Stimulated activated CD4-positive, alpha-beta T cell treated with anti-CD3 and anti-CD28 coated beads, Interleukin-1b, Interleukin-23, amount 100 ng/mL, for 48 hours (primary cell): ENCODE results near the gene ERBB4.

Experiments
- DNase-seq: peaks from one replicate; pipeline ENCODE4 v3.0.0-alpha.2; 2020

The ERBB4 gene

DNA sequence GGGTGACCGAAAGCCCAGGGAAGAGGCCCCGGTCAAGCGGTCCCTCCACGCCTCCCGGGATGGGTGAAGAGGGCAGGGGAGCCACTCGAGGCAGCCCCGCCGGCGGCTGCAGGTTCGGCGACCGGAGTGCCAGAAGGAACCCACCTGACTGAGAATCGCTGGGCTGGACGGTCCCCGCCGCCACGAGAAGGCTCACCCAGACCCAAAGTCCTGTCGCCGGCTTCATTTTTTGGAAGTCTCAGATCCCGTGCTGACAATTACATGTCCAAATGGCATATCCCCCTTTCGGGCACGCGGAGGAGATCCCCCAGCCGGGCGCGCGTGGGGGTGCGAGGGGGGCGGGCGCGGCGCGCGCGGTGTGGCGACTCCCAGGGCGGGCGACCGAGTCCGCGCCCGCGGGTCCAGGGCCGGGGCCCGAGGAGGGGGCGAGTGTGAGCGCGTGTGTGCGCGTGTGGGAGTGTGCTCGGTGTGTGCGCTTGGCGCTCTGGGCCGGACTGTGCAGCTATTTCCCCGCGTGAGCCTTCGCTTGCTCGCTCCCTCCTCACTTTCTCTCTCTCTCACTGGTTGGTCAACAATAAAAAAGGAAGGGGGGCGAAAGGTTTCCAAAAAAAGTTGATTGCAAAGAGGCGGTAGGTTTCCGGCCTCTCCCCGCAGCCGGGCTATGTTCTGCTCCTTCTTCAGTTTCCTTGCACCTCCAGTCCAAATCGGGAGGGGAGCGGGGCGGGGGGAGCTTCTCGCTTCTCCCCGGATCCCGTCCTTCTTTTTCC is at the start of gene ERBB4:
TSS of gene ERBB4 (minus strand) at position 498 of the 767 bp plus-strand sequence. CDS start at position 226, 272 bp downstream.
- no peak for DNase-seq

DNA sequence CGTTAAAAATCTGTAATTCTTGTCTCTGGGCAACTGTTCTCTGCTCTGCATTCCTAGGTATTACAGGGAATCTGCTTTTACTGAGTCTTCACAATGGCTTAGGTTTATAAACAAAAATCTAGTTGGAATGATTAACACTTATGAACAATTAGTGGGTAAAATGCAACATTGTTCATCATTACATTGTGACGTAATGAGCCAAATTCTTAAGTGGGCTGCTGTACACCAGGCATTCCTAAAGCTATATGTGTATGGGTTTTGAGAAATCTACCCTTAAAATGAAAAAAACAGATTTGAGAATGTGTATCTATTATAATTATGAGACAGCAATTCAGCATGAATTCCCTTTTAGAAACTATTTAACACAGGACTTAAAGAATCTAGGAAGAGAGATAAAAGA is 41.5 kb upstream of the ERBB4 start:
- no peak for DNase-seq

DNA sequence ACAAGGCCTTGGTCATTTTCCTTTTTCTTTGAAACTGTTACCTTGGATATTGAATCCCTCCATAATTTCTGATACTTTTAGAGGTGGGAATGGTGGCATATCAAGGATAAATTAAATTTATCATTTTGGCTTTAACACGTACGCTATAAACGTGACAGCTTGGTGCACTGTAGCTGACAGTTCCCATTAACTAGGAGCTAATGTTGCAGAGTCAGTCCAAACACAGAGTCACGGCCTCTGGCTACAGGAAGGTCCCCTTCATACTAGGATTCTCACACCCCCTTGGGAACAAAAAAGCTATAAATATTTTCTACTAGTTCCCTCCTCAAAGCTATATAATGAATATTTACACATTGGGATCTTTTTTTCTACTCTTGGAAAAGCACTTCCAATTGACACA is 17.7 kb upstream of the ERBB4 start:
- no peak for DNase-seq

DNA sequence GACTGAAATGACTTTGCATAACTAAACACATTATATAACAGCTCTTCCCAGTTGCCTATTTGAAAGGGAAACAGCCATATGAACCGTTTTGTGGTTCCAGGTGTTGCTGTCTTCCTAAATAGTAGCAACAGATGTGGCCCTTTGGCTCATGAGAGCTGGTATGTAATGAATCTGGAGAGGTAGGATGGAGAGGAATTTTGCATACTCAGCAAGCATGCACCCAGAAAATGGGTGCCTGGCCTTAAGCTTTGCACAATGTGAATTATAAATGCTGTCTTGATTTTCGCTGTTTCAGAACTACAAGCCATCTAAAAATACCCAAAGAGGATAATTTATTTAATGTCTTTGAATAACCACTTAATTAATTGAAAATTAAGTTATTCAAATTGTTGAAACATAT is 15.6 kb upstream of the ERBB4 start:
- DNase-seq = no peak

DNA sequence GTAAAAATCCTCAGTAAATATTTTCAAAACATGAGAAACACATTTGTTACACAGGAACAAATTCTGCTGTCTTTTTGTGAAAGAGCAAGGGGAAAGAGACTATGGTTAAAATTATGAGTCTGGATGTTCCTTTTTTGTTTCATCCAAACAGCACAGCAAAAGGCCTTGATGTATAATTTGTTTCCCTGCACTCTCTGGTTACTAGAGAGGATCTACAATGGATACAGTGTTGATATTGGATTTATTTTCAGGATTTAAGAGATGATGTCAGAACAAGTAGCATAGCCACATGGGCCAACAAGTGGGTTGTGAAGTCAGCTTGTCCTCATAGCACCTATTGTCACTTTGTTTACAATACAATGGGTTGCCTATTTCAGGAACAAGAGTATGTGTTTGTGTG is 11.3 kb upstream of the ERBB4 start:
- DNase-seq = no peak

DNA sequence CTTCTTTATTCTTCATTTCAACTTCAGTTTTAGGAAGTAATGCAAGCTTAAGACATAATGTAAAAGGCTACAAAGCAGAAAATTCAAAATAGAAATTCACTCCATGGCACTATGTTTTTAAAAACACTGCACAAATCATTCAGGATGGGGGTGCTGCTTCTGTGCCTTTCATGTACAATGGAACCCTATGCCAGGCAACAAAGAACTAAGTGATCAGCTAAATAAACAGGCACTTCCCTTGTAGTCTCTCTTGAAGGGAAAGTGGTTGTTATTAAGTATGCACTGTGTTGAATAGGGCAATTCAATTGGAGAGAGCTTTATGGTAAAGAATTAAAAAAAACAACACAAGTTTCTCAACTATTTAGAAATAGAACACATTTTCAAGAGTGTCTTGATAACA is 10.9 kb upstream of the ERBB4 start:
- no peak for DNase-seq

DNA sequence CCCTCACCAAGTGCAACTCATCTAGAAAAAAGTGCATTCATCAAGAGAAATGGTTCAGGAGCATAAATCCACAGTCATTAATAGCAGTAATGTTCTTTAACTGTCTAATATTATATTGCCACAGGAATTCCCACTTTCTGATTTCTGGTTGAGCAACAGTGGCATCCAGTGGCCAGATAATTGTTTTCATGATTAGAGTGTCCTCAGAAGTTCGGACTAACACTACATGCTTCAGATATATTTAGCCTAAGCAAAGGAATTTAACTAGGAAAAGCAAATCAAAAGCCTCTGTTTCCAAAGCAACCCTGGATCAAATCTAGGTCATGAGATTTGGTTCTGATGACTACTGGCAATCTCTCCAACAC is 9.8 kb upstream of the ERBB4 start:
- DNase-seq = no peak

DNA sequence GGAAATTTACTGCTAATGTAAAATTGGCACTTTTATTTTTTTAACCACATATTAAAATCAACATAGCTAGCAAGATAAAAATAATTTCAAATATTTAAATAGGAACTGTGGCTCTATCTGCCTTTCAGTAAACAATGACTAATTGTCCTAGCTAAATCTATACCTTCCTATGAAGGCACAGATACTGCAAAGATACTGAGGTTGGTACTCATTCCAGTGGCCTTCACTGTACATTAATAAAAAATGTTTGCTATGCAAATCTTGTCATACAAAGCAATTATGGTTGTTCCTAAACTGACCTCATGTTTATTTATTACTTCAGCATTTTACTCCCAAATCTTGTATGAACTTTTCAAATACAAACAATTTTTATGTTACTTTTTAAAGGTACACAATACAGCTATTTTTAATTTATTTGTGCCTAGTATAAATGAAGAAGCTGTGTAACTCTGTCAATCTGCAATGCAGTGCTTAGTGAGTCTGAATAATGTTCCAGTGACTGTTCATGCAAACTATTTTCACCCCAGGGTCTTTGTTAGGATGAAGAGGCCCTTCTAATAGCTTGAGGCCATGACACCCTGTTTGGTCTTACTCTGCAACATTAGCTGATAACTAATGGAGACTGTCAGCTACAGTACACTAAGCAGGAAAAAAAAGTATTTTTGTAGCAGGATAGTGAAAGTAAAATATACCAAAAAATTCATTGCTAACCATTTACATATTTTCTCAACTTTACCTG is 9.3 kb upstream of the ERBB4 start:
- no peak for DNase-seq

DNA sequence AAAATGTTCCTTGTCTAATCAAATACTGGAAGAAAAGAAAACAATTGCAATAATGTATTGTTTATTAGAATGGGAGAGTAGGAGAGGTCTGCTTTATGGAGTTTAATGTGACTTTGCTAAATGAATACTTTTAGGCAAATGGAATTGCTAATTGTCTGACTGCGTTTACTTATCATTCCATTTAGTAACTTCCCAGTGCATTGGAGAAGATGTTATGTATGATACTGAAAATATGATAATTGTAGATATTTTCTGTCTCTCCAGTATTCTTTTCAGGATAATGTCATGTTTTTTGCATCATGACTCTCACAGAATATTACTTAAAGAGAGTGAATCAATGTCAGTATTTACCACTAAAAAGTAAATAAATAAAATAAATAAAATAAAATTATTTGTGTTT is 8.1 kb upstream of the ERBB4 start:
- DNase-seq = no peak

DNA sequence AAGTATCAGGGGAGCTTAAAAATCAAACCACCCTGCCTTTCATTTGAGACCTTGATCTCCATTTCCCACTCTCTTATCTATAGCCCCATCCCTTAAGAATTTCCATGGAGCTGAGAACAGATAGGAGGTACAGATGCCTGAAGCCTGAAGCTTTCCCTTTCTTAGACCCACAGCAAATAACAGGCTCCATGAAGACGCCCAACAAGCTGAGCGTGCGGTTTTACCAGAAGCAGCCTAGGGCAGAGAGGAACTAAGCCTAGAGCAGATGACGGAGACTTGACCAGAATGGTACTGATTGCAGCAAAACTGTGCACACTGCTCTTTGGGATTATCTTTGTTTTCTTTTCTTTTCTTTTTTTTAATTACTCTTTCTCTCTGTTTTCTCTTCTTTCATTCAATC is 1.7 kb upstream of the ERBB4 start:
- no peak for DNase-seq

DNA sequence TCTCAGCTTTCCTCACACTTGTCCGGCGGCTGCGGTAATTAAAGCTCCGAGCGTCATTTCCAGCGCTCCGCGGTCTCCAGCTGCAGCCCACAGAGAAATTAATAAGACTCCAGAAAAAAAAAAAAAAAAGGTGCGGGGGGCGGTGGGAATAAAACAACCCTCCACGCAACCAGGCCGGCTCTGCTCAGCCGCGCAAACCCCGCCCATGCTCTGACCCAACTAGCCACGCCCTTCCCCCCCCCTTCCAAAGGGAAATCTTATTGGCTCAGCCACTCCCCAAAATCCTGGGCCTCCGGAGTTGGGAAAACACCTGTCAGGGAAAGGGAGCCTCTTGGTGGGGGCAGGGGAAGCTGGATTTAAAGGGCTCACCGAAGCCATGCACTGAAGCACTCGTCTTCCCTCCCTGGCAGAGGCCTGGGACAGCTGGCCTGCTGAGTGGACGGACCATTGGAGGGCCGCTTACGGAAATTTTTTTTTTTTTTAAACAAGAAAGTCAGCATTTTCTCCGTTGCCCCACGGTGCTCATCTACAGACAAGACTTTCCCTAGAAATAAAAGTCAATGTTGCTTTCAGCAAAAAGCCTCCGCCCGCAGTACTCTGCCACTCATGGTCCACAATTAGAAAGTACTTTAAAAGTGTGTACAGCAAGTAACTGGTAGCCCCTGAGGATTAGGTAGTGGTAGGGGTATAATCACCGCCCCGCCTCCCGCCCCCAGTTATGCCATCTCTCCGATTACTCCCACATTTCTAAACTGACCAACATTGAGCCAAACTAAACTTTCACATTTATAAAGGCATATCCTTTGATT is 674 bp upstream of the ERBB4 start:
- DNase-seq = no peak

DNA sequence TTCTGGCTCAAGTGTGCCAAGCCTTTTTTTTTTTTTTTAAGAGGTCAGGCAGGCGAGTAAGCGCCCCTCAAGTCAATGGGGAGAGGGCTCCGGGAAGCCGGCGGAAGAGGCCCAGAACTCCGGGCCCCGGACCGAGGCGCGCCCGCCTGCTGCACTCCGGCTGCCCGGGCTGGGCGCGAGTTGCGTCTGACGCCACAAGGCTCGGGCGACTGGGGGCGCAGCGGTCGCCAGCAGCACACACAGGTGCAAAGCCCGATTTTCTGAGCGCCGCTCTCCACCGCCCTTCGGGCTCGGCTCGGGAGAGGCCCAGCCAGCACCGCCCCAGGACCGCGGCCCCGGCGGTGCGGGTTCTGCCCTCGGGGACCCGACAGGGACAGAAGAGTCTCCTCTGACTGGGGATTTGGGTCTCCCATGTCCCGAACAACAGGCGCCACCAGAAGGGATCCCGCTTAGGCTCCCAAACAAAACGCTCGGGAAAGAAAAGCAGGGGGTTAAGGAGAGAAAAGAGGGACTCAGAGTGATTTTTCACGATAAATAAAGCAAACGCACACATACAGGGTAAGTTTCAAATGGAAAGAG is 787 bp downstream of the ERBB4 start:
- DNase-seq = no peak

DNA sequence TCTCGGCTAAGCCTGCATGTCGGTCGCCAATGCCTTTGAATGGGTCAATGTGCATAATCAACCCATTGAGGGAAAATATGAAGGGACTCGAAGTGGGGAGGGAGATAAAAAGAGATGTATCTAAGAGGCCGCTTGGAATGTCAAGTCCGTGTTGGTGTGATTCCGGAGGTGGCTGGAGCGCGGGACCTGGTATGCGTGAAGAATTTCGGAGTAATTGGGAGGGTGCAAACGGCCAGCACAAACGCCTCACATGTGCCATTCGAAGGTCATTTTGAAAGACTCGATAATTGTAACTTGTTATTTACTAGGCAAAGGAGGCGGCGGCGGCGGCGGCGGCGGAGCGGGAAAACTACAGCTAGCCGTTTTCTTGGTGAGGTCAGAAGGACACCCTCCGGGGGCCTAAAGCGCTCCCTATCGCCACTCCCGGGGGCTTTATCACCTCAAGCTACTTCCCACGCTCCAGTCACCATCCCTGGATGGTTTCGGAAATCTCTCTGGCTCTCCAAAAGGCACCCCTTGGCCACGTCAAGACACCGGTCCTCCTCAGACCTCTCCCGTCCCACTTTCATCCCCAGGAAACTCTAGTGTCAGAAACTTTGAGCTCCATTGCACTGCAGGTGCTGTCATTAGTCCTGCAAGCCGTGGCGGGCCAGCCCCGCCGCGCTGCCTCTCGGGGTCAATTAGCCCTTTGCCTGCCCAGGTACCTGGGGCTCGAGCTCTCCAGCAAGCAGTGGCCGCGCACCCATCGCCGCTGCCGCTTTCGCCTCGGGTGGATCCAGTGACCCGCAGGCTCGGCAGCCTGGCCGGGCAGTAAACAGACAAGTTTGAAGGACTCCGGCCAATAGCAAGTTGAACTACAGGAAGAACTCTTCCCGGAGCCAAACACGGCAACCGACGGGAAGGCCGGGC is 1.5 kb downstream of the ERBB4 start:
- DNase-seq = no peak

DNA sequence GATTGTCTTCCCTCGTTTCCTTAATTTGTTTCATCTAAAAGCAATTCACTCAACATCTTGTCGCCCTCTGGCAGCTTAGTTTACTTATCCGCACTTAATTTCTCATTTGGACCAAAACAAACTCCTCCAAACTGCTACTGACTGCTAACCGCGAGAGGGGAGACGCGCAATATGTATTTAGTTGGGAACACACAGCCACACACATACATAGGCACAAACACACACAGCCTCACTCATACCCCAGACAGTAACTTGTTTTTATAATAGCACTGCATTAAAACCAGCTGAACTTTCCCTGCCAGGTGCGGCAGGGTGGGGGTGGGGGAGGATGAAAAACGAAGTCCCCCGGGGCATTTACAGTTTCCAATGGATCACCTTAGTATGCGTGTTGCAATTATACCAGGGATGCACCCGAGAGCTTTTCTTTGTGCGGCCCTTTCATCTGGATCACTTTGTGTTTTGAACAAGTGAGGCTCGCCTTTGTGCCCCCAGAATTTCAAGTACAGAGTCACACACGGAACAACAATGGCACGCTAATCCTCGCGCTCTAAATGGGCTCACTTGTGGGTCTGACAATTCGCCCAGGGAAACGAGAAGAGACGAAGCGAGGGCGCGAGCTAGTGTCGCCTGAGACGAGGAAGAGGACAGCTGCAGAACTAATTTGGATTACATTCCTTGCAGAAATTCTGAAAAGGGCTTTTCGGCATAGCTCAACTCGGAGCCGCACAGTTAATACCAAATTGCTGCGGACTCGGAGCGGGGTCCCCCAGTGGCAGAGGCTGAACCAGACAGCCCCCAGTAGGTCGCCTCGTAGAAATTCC is 2.4 kb downstream of the ERBB4 start:
- DNase-seq = no peak

DNA sequence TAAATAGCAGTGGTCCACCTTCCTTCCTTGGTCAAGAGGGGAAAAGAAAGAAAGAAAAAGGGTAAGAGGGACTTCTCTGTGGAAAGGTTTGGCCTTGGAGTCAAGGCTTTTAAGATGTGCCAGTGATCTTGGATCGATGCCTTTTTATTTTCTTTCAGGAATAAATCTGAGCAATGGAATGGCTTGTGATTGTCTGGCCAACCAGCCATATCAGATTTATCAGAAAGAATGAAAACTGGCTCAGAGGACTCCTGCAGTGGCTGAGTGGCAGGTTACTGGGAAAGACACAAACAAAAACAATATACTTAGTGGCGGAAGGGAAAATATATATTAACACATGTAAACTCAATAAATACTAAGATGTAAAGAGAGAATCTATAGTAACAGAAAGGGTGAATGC is 4.3 kb downstream of the ERBB4 start:
- no peak for DNase-seq

DNA sequence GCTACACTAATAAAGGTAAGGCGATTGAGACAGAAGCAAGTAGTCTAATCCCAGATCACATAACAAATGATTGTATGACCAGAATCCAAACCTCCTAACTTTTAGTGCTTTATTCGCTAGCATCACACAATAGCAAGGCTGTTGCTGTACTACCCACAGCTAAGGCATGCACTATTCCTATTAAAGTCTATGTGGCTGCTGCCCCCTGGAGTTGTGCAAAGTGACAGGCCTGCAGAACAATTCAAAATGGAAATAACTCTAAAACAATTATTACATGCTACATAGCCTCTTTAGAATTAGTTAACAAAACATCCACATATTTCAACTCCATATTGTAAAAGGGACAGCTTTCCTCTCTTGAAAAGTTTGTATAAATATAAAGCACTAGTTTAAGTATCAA is 6.0 kb downstream of the ERBB4 start:
- DNase-seq = no peak

DNA sequence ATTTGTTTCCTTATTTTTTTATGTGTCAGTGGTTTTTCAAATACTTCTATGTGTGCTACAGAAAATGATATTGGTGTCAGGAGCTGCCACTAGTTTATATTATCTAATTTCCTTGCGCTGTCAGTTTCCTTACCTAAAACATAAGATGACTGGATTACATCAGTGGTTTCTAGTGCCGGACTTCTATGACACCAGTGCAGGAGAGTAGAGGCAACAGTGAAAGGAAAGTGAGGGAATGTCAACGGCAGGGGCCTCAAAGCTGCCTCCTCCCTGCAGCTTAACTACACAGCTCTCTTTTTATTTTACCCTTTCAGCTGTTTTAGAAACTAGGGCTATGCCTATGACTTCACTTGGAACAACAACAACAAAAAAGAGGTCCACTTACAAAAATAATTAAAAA is 6.5 kb downstream of the ERBB4 start:
- DNase-seq = no peak

DNA sequence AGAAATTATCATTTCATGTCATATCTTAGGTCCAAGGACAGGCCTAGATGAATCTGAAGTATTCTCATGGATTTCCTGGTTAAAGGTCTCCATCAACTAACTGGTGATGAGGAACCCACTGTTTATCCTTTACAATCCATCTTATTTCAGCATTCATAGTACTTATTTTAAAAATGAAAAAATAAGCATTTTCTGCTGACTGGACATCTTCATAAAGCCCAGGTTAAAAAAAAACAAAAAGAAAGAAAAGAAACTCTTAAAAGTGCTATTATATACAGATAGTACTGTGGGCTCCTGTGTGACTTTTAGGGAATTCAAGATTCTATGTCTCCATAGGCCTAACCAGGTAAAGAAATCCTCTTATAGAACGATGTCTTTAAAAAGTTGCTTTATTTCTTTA is 7.1 kb downstream of the ERBB4 start:
- no peak for DNase-seq

DNA sequence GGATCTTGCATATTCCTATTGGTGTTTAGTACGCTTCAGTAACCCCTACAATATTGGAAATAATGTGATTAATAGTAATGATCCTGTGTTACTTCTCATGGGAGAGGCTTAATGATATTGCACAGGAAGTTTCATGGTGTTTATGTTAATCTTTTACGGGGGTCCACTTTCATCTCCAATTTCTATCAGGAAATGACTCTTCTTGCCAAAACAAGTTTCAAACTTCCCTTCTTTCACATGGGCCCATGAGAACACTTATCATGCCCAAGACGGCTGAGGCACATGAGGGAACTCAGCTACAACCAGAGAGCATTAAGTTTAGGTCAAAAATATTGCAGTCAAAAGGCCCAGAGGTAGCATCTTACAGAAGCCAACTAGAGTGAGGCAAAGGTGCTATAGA is 7.6 kb downstream of the ERBB4 start:
- no peak for DNase-seq

DNA sequence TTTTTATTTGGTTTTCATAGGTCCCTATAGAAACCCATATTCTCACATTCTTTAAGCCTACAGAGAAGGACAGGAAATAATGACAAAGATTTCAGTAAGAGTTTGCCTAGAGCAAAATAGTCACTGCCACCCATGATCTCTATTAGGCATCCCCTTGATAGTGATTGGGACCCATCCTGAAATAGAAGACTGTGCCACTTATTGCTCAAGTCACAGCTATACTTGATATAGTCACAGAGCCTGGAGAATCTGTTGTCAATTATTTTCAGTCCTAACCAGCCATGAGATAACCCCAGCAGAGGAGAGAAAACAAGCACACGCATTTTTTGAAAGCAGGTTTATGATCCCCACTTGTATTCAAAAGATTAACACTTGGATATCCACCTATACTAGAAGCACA is 8.2 kb downstream of the ERBB4 start:
- DNase-seq = no peak

DNA sequence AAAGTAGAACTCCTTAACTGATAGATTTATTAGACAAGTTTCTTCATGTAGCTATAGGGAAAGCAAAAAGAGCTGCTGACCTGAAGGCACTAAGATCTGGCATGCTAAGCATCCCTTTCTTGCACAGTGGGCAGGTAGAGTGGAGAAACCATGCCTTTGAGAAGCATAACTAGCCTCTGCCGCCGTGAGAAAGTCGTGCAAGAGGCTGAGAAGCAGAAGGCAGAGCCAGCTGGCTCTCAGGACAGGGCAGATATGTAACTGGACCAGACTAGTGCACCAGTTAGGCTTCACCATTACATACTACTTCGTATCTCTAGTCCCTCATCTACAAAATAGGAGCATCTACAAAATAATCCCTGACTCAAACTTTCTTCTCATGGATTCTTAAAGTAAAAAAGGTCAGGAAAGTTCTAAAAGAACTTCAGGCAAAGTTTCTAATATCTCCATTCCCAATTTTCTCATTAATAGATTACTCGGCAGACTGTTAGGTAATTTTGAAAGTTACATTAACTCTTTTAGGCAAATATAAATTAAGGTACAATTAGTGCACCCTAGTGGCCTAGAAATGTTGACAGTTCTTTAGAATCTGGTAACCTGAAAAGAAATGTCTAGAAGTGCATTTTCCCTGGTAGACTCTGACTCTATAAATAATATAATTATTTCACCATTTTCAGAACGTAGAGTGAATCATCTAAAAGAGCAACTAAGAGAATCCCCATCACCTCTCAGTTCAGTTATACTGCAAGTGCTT is 10.3 kb downstream of the ERBB4 start:
- DNase-seq = no peak
